ENCODE measurements around the gene BMP7.

Gene BMP7

DNA sequence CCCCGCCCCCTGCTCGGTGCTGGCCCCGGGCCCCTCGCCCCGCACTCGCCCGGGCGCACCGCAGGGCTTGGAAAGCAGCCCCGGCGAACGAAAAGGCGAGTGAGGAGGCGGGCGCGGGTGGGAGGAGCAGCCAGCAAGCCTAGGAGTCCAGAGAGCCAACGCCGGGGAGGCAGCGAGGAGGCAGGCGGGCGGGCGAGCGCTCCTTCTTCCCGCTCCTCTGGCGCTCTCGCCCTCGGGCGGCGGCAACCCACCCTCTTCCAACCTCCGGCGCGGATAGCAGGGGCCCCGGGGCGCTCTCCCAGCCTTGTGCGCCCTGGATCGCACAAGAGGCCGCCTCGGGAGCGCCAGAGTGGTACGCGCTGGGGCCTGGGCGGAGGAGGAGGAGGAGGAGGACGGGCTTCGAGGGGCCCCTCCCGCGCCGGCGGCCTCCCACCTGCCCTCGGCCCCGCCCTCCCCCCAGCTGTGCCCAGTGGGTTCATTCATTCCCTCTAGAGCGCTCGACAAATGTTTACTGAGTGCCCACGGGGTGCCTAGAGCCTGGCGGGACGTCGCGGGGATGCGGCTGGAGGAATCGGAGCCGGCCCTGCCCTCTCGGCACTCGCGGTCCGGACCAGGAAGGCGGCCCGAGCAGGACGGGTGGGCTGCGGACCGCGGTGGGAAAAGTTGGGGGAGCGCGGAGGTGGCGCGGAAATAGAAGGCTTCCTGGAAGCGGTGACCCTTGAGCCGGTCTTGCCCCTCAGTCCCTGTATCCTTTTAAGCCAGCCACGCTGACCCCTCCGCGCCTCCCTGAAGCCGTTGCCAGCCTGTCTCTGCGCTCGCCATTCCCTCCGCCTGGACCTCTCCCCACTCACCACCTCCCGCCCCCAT is at the start of gene BMP7:
TSS of gene BMP7 (minus strand) at position 351 of the 867 bp plus-strand sequence. CDS start 519 bp downstream, outside the sequence.
- Histone ChIP-seq H3K27ac (no peak within 1 kb of the TSS), H3K27me3 (peaks cover 0 to 86% of the 10 kb centered on the region in 2 donors), H3K4me3 (no peak within 1 kb of the TSS), H3K36me3 (no peaks in the 10 kb centered on the region), H3K9me3 (no peaks in the 10 kb centered on the region), H3K4me1 (peaks cover 0 to 26% (median 7%) of the 10 kb centered on the region in 4 donors)
- intact Hi-C loops (cut with DNase I; ENCODE audit: low total_unique reads) = no loop called here
- DNase-seq = no peak
- TF ChIP-seq CTCF (IDR thresholded peaks at IDR 0.05) = no peak

- TF ChIP-seq CTCF (IDR thresholded peaks at IDR 0.05) = no peak
- Histone ChIP-seq H3K4me3 (no peak overlapping the region), H3K9me3 (no peaks in the 10 kb centered on the region), H3K4me1 (no peaks in the 10 kb centered on the region), H3K27ac (no peak overlapping the region), H3K36me3 (no peaks in the 10 kb centered on the region), H3K27me3 (peaks cover 0 to 18% of the 10 kb centered on the region in 2 donors)
- DNase-seq = no peak
- intact Hi-C loops (cut with DNase I; ENCODE audit: low total_unique reads) = no loop called here
Observed at GRCh38 chr20:57315976-57316480, 49.6 kb upstream of the BMP7 start.

- no peaks in the 10 kb centered on the region for H3K36me3 ChIP-seq
- H3K4me1 ChIP-seq = no peaks in the 10 kb centered on the region
- no peak for TF ChIP-seq CTCF (IDR thresholded peaks at IDR 0.05)
- peaks cover 0 to 17% of the 10 kb centered on the region in 2 donors for H3K27me3 ChIP-seq
- H3K27ac ChIP-seq = no peak overlapping the region
- H3K4me3 ChIP-seq = no peak overlapping the region
- intact Hi-C loops (cut with DNase I; ENCODE audit: low total_unique reads) = no loop called here
- no peak for DNase-seq
- H3K9me3 ChIP-seq = no peaks in the 10 kb centered on the region
Observed at GRCh38 chr20:57315083-57315975, 48.9 kb upstream of the BMP7 start.

- DNase-seq = no peak
- no peak overlapping the region for H3K27ac ChIP-seq
- H3K9me3 ChIP-seq = no peaks in the 10 kb centered on the region
- H3K4me1 ChIP-seq = no peaks in the 10 kb centered on the region
- H3K4me3 ChIP-seq = no peak overlapping the region
- intact Hi-C loops (cut with DNase I; ENCODE audit: low total_unique reads) = no loop called here
- no peak for TF ChIP-seq CTCF (IDR thresholded peaks at IDR 0.05)
- H3K27me3 ChIP-seq = peaks cover 0 to 19% of the 10 kb centered on the region in 2 donors
- no peaks in the 10 kb centered on the region for H3K36me3 ChIP-seq
Observed at GRCh38 chr20:57313951-57314350, 47.5 kb upstream of the BMP7 start.

DNA sequence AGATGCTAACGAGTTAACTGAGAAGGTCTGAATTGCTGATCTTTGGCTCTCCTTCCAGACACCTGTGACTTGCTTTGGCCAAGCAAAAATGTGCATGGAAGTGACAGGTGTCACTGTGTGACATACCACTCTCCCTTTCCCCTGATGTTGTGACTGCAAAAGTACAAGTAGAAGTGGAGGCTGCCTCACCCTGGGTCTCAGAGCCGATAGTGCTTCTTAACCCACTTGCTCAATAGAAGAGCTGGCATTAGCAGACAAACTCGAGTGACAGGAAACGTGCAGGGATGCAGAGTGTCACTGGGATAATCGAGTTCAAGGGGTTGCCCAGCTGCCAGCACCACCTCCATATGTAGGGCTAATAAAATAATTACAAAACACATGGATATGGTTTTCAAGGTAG is 46.8 kb upstream of the BMP7 start:
- DNase-seq = no peak
- TF ChIP-seq CTCF (IDR thresholded peaks at IDR 0.05) = no peak
- intact Hi-C loops (cut with DNase I; ENCODE audit: low total_unique reads) = no loop called here
- Histone ChIP-seq H3K4me1 (no peaks in the 10 kb centered on the region), H3K4me3 (no peak overlapping the region), H3K27ac (no peak overlapping the region), H3K36me3 (no peaks in the 10 kb centered on the region), H3K27me3 (peaks cover 0 to 21% of the 10 kb centered on the region in 2 donors), H3K9me3 (no peaks in the 10 kb centered on the region)

Data from tibial artery (tissue), 4 donors.